PC-9 (cell line): ENCODE results near the gene CLHC1. TPM values are rescaled to one million over a fixed set of nuclear protein-coding genes. Genes with fewer than 3 reads are reported as not detected.
"Not testable (repeated sequence)": the region's sequence is repeated elsewhere in the genome, so short reads cannot be mapped to it uniquely, and the experiment has no call there.

ENCODE experiments used
- BruUV-seq: library from RNA; stranded (reverse); fragments of 400-500 nt; replicated peaks from 2 replicates; lab custom pipeline; 2021; lab: Mats Ljungman, UMichigan
- CTCF ChIA-PET: fragments of 300-600 bp; sonication (Branson Sonifier 250); formaldehyde crosslinking; loops from one replicate; lab custom pipeline; 2022; ENCODE audit warnings: antibody characterized with exemption; lab: Charles Lee
- POLR2A ChIA-PET: fragments of 300-600 bp; sonication (Branson Sonifier 250); formaldehyde crosslinking; loops from one replicate; lab custom pipeline; 2022; ENCODE audit warnings: antibody characterized with exemption; ENCODE audit not compliant: unreplicated experiment; lab: Charles Lee
- DNase-seq, 2 experiments: peaks; one replicate each; pipeline versions ENCODE4 v3.0.0 to v3.0.0-alpha.2; 2015 to 2022; ENCODE audit warnings: mixed read lengths in 1 of 2
- H2AFZ ChIP-seq: fragments of 200-600 bp; sonication (generic); 2 replicates; pipeline ENCODE4 v1.8.1; 2017; ENCODE audit warnings: antibody characterized with exemption
- H3F3A ChIP-seq: fragments of 200-600 bp; sonication (generic); 2 replicates; pipeline ENCODE4 v1.8.1; 2017; ENCODE audit warnings: antibody characterized with exemption, mild to moderate bottlenecking, low read depth; ENCODE audit not compliant: insufficient read depth
- H3K27ac ChIP-seq: fragments of 200-600 bp; sonication (generic); 2 replicates; pipeline ENCODE4 v1.6.1; 2016; ENCODE audit warnings: mixed run types
- H3K27me3 ChIP-seq: fragments of 200-600 bp; sonication (generic); 2 replicates; pipeline ENCODE4 v1.6.1; 2016; ENCODE audit warnings: low read depth, mixed run types; ENCODE audit not compliant: insufficient read depth
- H3K36me3 ChIP-seq: fragments of 200-600 bp; sonication (generic); 2 replicates; pipeline ENCODE4 v1.6.1; 2016; ENCODE audit warnings: low read depth, mixed run types
- H3K4me1 ChIP-seq: fragments of 200-600 bp; sonication (generic); replicated peaks from 2 replicates; pipeline ENCODE4 v1.6.1; 2016; ENCODE audit warnings: mixed run types; ENCODE audit not compliant: insufficient read depth
- H3K4me2 ChIP-seq: fragments of 200-600 bp; sonication (generic); 2 replicates; pipeline ENCODE4 v1.6.1; 2017; ENCODE audit warnings: mixed run types
- H3K4me3 ChIP-seq: fragments of 200-600 bp; sonication (generic); 2 replicates; pipeline ENCODE4 v1.6.1; 2016; ENCODE audit warnings: mixed run types
- H3K79me2 ChIP-seq: fragments of 200-600 bp; sonication (generic); 2 replicates; pipeline ENCODE4 v1.6.1; 2017; ENCODE audit warnings: low read depth, mixed run types
- H3K9me2 ChIP-seq: fragments of 200-600 bp; sonication (generic); 2 replicates; pipeline ENCODE4 v1.8.1; 2017; ENCODE audit warnings: mild to moderate bottlenecking; ENCODE audit not compliant: insufficient read depth
- H3K9me3 ChIP-seq: fragments of 200-600 bp; sonication (generic); 2 replicates; pipeline ENCODE4 v1.8.1; 2016; ENCODE audit warnings: low read depth; ENCODE audit not compliant: insufficient read depth
- H4K20me1 ChIP-seq: fragments of 200-600 bp; sonication (generic); 2 replicates; pipeline ENCODE4 v1.8.1; 2017; ENCODE audit not compliant: insufficient read depth
- CTCF ChIP-seq: fragments of 200-600 bp; sonication (generic); conservative IDR thresholded peaks from 2 replicates; pipeline ENCODE4 v1.6.1; 2017; ENCODE audit warnings: mixed run types, antibody characterized with exemption, mild to moderate bottlenecking, moderate library complexity
- EZH2 ChIP-seq: fragments of 200-600 bp; sonication (generic); IDR thresholded peaks from 2 replicates; pipeline ENCODE4 v1.8.0; 2017; ENCODE audit warnings: antibody characterized with exemption, low read depth
- intact Hi-C: fragments of 100-400 bp; cut with micrococcal nuclease; formaldehyde crosslinking; loops from one replicate; pipeline ENCODE4 v1.10.0; 2022; ENCODE audit not compliant: unreplicated experiment
- total RNA-seq: library from RNA; stranded (reverse); gene quantifications from 2 replicates; pipeline ENCODE4 v1.2.3, GENCODE V29; 2021

The CLHC1 gene
- total RNA-seq, 1 experiment from 2014 or later, result 27.1 TPM

- H3K4me3 ChIP-seq, result no peak overlapping the region
- peaks cover 36% of the 10 kb centered on the region for H3F3A ChIP-seq
- H4K20me1 ChIP-seq, result no peaks in the 10 kb centered on the region
- no peak for TF ChIP-seq EZH2
- intact Hi-C loops, result no loop called here
- ChIA-PET CTCF (no interaction called here), POLR2A (interaction anchor here (0.8 kb wide), 1 partner anchor 123 kb away, joined by 5 read pairs; no protein-coding TSS in a partner anchor)
- no TSS peak for BruUV-seq
- DNase-seq, result no peak
- no peak overlapping the region; the same call in 1 of the 2 replicates for H3K4me2 ChIP-seq
- H3K36me3 ChIP-seq, result no peaks in the 10 kb centered on the region
- no peak overlapping the region for H2AFZ ChIP-seq
- H3K4me1 ChIP-seq, result peaks cover 40% of the 10 kb centered on the region
- no peaks in the 10 kb centered on the region for H3K9me2 ChIP-seq
- H3K9me3 ChIP-seq, result 0 out of 2 replicates have a peak, but pooled peaks cover 10% of the 10 kb centered on the region
- peak overlapping the region; percentile 81 for H3K27ac ChIP-seq
- no peaks in the 10 kb centered on the region for H3K27me3 ChIP-seq
- no peaks in the 10 kb centered on the region for H3K79me2 ChIP-seq
Observed at GRCh38 chr2:55147041-55147440, 85.1 kb downstream of the CLHC1 start.

GRCh38 chr2:55146263-55146662 is 85.8 kb downstream of the CLHC1 start:
- intact Hi-C loops, result no loop called here
- no peak for TF ChIP-seq EZH2
- no peak for TF ChIP-seq CTCF
- Histone ChIP-seq H3K27me3 (no peaks in the 10 kb centered on the region), H3K4me1 (peaks cover 46% of the 10 kb centered on the region), H3K79me2 (no peaks in the 10 kb centered on the region), H3K27ac (no peak overlapping the region), H3K9me3 (0 out of 2 replicates have a peak, but pooled peaks cover 10% of the 10 kb centered on the region), H3K9me2 (no peaks in the 10 kb centered on the region), H4K20me1 (no peaks in the 10 kb centered on the region), H3F3A (peaks cover 38% of the 10 kb centered on the region), H3K36me3 (no peaks in the 10 kb centered on the region), H2AFZ (no peak overlapping the region), H3K4me2 (no peak overlapping the region), H3K4me3 (no peak overlapping the region)
- DNase-seq, result no peak
- ChIA-PET POLR2A (no interaction called here), CTCF (no interaction called here)
- no TSS peak for BruUV-seq

- ChIA-PET POLR2A (no interaction called here), CTCF (no interaction called here)
- no peaks in the 10 kb centered on the region for H3K79me2 ChIP-seq
- H2AFZ ChIP-seq, result no peak overlapping the region
- no peak overlapping the region for H3K4me3 ChIP-seq
- intact Hi-C loops, result no loop called here
- TF ChIP-seq EZH2 (no peak), CTCF (no peak)
- no peaks in the 10 kb centered on the region for H3K36me3 ChIP-seq
- H3F3A ChIP-seq, result peaks cover 36% of the 10 kb centered on the region
- DNase-seq, result no peak
- BruUV-seq, result no TSS peak
- no peak overlapping the region for H3K4me2 ChIP-seq
- H4K20me1 ChIP-seq, result no peaks in the 10 kb centered on the region
- H3K27ac ChIP-seq, result no peak overlapping the region
- peaks cover 49% of the 10 kb centered on the region for H3K4me1 ChIP-seq
- H3K9me2 ChIP-seq, result no peaks in the 10 kb centered on the region
- no peaks in the 10 kb centered on the region for H3K27me3 ChIP-seq
- 0 out of 2 replicates have a peak, but pooled peaks cover 10% of the 10 kb centered on the region for H3K9me3 ChIP-seq
Observed at GRCh38 chr2:55144922-55145820, 86.9 kb downstream of the CLHC1 start.

GRCh38 chr2:55143706-55144105 is 88.4 kb downstream of the CLHC1 start:
- H4K20me1 ChIP-seq, intact Hi-C loops, H3K27me3 ChIP-seq, BruUV-seq, H3K9me2 ChIP-seq, H3K27ac ChIP-seq, H3K4me2 ChIP-seq, DNase-seq, H2AFZ ChIP-seq, H3K79me2 ChIP-seq, H3K4me3 ChIP-seq, H3K36me3 ChIP-seq, CTCF ChIA-PET: not testable (repeated sequence)
- H3F3A ChIP-seq, result peaks cover 21% of the 10 kb centered on the region
- peaks cover 35% of the 10 kb centered on the region for H3K4me1 ChIP-seq
- POLR2A ChIA-PET, result interaction anchor here (0.5 kb wide), 1 partner anchor 527 kb away, joined by 5 read pairs; no protein-coding TSS in a partner anchor
- H3K9me3 ChIP-seq, result 0 out of 2 replicates have a peak, but pooled peaks cover 10% of the 10 kb centered on the region
